Fibroblast of skin of abdomen (primary cell): ENCODE measurements around the gene CALM3.
"Not testable (repeated sequence)": the region's sequence is repeated elsewhere in the genome, so short reads cannot be mapped to it uniquely, and the experiment has no call there.

ENCODE experiments used
- DNase-seq: peaks from one replicate; pipeline ENCODE4 v3.0.0-alpha.2; 2013

The CALM3 gene

DNA sequence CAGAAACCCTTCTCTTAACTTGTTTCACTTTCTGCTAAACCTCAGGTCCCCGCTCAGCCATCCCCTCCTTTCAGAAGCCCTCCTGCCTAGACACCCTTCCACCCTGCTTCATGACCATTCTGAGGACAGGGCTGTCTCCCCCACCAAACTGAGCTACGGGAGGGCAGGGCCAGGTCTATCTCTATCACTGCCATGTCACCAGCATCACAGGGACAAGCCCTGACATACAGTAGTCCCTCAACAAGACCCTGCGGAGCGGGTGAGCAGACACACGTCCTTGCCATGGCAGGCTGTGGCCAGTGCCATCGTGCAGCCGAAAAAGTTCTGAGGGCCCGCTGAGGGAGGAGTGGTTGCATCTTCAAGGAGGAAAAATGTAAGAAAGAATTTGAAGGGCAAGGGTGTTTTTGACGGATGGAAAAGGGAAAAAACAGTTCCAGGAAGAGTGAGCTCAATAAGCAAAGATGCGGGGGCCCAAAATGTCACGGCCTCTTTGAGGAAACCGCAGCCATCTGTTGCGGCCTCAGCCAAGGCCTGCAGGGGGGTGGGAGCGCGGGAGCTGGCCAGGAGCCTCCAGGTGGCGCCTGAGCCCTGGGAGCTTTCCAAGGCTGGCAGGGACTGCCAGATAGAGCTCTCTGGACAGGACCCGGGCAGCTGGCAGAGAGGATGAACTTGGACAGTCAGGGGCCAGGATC is 15.6 kb downstream of the CALM3 start:
- peak; percentile 71 for DNase-seq

DNA sequence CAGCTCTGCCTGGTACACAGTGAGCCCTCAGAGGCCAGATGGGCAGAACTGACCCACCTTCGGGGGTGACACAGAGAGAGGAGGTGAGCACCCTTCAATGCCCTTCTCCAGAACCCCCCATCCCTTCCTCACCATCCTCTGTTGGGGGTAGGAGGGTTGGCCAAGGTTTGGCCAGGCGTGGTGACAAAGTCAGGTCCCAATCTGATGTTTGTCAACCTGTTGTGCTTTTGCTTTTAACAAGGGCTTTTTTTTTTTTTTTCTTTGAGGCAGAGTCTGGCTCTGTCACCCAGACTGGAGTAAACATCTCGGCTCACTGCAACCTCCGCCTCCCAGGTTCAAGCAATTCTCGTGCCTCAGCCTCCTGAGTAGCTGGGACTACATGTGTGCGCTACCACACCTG is 16.5 kb downstream of the CALM3 start:
- no peak for DNase-seq

- no peak for DNase-seq
Measured at GRCh38 chr19:46618670-46619231, 17.6 kb downstream of the CALM3 start.

- no peak for DNase-seq
Measured at GRCh38 chr19:46620267-46620666, 19.1 kb downstream of the CALM3 start.

GRCh38 chr19:46620716-46621115 is 19.6 kb downstream of the CALM3 start:
- peak; percentile 55 for DNase-seq

DNA sequence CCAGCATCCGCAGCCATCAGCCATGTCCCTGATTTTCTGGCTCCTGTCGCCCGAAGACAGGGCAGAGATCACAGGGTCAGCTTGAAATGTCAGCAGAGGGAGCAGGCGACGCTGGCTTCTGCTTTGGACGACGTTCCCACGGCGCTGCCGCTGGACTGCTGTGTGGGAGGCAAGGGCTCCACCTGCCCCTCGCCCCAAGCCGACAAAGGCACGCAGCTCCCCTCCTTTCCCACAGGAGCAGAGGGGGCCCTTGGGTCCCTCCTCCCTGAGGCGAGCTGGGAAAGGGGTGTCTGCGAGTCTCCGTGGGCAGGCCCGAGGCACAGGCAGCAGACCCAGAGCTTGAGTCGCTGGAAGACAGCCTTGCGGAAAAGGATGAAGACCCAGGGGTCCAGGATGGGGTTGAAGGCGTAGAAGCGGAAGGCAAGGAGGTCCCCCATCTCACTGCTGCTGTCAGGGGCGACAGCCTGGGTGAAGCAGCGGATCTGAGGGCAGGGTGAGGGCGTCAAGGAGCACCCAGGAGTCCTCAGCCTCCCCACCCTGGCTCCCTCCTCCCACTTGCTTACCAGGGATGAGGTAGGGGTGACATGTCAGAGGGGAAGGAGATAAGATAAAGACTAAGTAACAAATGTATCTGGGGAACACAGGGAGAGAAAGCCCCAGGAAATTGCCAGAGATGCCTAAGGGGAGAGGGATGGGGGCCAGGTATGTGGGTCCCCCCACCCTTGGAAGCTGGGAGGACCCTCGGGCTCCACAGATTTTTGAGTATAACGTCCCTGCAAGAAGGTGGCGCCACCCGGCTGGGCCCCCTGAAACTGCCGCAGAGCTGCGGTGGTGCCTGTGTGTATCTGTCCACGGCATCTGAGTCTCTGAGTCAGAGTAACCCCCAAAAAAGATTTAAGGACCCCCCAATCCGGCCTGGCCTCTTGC is 20.3 kb downstream of the CALM3 start:
- no peak for DNase-seq

DNA sequence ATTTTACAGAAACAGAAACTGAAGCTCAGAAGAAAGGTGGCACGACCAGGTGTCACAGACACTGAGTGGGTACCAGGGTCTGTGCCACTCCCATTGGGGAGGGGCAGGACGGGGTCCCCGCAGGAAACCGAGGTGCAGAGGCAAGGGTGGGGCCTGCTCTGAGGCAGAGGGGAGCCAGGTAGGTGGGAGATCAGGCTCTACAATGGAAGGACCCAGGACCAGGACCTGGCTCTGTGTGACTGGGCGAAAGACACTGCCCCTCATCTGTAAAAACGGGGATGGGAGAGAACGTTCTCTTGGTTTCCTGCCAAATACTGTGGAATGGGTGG is 21.0 kb downstream of the CALM3 start:
- DNase-seq, result no peak

DNA sequence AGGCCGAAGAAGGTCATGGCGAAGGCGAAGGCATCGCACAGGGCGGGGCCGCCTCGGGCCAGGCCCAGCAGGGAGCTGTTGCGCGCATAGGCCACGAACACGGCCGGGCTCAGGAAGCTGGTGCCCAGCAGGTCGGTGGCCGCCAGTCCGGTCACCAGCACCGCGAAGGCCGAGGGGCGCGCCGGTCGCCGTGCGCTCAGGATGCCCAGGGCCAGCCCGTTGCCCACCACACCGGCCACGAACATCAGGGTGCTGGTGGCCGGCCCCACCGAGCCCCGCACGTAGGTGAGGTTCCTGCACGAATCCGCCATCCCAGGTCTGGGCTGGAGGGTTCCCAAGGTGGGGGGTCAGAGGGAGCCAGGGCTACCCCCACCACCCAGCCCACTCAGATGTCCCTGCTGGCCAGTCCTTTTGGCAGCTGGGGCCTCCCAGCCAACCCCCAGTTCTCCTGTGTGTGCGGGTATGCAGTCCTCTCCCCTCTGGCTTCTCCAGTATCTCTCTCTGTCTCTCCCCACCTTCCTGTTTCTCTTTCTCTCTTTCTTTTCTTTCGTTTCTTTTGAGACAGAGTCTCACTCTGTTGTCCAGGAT is 22.9 kb downstream of the CALM3 start:
- DNase-seq, result no peak

DNA sequence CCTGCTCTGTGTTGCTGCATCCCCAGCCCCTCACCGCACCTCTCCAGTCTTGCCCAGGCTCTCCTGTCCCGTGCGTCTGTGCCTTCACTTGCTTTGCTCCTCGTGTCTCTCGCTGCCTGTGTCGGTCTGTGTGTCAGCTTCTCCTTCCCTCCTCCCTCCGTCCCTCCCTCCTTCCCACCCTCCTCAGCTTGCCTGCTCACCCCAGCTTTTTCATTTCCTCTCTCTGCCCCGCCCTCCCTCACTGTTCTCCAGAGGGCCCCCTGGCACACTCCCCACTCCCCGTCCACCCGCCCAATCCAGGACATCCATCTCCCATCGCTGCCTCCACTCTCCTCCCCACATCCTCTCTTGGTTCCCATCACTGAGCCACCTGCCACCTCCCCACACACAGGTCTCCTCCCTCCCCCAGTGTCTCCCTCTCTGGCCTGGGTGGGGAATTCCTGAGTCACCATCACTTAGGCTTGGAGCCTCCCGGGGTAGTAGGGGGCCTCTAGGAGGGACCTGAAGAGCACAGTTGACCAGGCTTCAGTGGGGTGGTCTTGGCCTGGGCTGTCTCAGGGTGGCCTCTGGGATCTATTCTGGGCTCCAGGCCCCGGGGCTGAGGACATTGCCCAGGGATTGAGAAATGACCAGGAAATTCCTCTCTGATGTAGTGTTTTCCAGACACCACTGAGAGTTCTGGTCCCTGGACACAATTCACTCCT is 24.0 kb downstream of the CALM3 start, which contains the start of gene PTGIR:
Gene PTGIR (minus strand): TSS at position 132 of the 704 bp plus-strand sequence. CDS start 864 bp downstream, outside the sequence.
- DNase-seq, result peak; percentile 83

- no peak for DNase-seq
Measured at GRCh38 chr19:46625731-46626130, 24.6 kb downstream of the CALM3 start.

- DNase-seq, result no peak
Measured at GRCh38 chr19:46626446-46626845, 25.3 kb downstream of the CALM3 start.

DNA sequence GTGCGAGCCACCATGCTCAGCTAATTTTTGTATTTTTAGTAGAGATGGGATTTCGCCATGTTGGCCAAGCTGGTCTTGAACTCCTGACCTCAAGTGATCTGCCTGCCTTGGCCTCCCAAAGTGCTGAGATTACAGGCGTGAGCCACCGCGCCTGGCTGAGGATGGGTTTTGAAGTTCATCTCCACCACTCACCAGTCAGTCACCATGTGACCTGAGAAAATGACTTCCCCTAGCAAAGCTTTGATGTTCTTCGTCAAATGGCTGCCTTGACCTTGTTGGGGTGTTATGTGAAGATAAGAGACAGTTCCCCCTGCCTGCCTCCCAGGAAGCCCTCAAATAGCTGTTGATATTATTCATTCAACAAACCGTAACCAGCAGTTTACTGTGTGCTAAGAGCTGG is 27.8 kb downstream of the CALM3 start:
- not testable (repeated sequence) for DNase-seq

GRCh38 chr19:46629546-46630025 is 28.5 kb downstream of the CALM3 start:
- no peak for DNase-seq

DNA sequence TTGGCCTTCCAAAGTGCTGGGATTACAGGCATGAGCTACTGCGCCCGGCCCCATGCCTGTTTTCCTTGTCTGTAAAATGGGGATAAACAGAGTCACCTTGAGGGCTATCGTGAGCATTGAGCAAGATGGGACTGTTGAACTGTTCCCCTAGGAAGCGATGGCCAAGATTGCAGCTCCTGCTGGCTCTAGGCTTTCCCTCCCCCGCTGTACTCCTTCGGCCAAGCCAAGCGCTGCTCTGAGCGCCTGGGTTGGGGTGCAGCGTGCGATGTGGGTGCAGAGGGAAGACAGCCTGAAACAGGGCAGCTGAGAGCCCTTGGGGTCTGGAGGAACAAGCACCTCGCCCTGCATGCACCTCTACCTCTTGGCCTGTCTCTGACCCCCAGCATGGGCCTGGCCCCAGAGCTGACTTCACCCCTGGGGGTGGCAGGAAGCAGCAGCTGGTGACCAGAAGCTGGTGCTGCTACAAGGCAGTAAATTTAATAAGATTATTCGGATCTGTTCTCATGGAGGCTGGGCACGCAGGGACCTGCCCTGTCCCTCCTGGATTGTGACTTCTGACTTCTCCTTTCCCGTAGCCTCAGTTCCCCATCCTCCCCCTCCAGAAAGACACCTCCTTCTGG is 29.6 kb downstream of the CALM3 start:
- no peak for DNase-seq

DNA sequence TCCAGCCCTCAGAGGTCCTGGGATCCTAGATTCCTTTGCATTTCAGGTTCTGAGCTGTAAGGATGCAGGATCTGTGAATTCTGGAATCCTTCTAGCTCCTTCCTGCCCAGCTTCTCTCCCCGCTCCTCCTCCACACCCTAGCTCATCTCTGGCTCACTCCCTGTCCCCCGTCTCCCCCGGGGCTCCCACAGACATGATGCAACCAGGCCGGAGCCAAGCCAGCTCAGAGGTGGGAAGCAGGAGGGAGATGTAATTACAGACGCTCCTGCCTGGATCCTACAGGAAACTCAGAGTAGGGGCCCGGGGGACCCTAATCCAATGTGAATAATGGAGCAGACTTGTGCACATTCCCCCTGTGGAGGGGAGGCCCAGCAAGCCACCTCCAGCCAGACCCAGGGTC is 30.4 kb downstream of the CALM3 start:
- peak; percentile 81 for DNase-seq

DNA sequence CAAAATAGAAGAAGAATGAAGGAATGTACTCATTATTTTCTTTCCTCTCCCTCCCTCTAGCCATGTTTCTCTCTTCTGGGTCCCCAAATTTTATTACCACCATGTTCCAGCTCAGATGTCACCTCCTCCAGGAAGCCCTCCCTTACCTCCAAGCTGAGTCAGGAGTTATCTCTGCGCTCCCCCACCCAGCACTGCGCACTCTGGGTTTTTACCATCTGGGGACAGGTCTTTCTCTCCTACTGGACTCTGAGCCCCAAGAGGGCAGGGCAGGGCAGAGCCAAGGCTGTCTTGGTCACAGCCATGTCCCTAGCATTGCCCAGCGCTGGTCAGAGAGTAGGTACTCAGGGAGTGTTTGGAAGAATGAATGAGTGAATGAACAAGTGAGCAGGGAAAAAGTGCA is 32.0 kb downstream of the CALM3 start:
- DNase-seq, result no peak

DNA sequence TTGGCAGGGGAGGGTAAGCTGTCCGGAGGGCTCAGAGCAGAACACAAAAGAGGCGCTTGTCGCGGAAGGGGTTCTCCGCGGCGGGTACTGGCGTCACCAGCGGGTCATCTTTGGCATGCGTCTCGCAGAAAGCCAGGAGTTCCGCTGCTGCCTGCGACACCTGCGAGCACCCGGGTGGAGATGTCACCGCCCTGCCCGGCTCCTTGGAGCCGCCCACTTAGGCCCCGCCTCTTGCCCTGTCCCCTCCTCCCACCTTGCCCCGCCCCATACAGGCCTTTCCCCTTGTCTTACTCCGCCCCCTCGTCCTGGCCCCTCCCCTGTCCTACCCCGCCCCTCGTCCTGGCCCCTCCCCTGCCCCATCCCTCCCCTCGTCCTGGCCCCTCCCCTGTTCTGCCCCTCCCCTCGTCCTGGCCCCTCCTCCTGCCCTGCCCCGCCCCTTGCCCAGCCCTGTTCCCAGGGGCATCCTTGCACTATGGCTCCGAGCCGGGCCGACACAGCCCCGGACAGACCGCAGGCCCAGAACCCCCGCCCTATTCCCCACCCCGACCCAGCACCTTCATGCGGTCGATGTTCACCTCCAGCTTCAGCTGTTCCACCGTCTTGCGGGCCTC is 33.0 kb downstream of the CALM3 start:
- DNase-seq, result peak; percentile 84

GRCh38 chr19:46634656-46635218 is 33.6 kb downstream of the CALM3 start:
- DNase-seq, result no peak

DNA sequence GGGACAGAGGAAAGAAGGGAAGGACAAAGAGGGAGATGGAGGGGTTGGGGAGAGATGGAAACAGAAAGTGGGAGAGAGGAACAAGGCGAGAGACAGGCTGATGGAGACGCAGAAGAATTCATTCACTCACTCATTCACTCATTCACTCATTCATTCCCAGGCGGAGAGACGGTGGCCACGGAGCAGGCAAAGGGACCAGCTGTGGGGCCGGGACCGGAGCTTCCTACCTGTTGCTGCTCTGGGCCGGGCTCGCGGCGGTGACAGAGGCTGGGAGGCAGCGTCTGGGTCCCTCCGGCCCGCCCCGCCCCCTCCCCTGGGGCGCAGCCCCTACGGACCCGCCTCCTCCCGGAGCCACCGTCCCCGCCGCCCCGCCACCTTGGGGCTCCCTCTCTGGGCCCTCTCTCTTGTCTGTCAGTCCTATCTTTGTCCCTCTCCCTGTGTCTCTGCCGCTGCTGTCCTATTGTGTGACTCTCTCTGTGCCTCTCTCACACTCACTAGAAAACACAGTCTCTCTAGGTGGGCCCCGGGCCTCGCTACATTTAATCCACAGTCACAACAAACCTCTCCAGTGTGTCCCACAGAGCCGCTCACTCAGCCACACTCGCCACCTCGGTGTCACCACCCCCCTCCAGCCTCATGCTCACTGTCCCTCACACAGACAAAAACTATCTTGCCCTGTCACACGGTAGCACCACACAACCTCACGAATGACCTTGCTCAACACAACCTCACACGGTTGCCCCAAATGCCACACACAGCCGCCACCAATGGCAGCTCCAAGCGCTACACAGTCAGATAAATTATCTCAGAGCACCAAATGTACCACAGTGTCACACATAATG is 35.0 kb downstream of the CALM3 start, which contains the start of gene GNG8:
Gene GNG8 (minus strand): TSS at position 283 of the 842 bp plus-strand sequence. CDS start 1,520 bp downstream, outside the sequence.
- no peak for DNase-seq

DNA sequence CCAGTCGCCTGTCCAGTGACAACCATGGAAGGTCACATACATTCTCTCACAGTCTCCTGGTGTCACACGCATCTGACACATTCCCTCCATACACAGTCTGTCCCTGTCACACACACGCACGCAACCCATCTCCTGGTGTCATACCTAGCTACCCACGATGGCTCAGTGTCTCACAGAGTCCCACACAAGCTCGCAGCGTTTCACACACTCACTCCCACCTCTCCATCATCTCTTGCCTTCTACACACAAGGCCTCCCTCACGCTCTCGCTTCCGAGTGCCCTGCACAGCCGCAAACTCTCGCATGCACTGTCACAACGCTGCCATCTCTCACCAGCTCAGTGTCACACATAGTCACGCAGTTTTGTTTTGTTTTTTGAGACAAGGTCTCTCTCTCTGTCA is 36.1 kb downstream of the CALM3 start:
- DNase-seq, result no peak
